Endothelial cell of umbilical vein (primary cell): Measurements from ENCODE around the gene UBE2G1. TPM values are rescaled to one million over a fixed set of nuclear protein-coding genes. Genes with fewer than 3 reads are reported as not detected.

ENCODE experiments used
- BruUV-seq: library from RNA; stranded (reverse); fragments of 400-500 nt; replicated peaks from 2 replicates; lab custom pipeline; 2021; lab: Mats Ljungman, UMichigan
- CTCF ChIA-PET: fragments of 300-600, 350-600 bp; sonication (Branson Sonifier 250); formaldehyde crosslinking; loops from one replicate; lab custom pipeline; 2021; ENCODE audit warnings: antibody characterized with exemption, inconsistent platforms; lab: Charles Lee
- POLR2A ChIA-PET: fragments of 300-600, 350-600 bp; sonication (Branson Sonifier 250); formaldehyde crosslinking; loops from one replicate; lab custom pipeline; 2021; ENCODE audit warnings: antibody characterized with exemption, inconsistent platforms; lab: Charles Lee
- DNase-seq: peaks from one replicate; pipeline ENCODE4 v3.0.0-alpha.2; 2011; ENCODE audit warnings: low read depth, low spot score
- FAIRE-seq: peaks from 2 replicates; lab custom pipeline; 2011; peaks lifted over from hg19 to GRCh38; lab: Jason Lieb, UNC
- H2AFZ ChIP-seq: 2 replicates; pipeline ENCODE4 v1.6.0; 2012; ENCODE audit warnings: low read depth, low read length, control low read depth, inconsistent platforms
- H3K27ac ChIP-seq: 2 replicates; pipeline ENCODE4 v1.5.1; 2011; ENCODE audit warnings: low read depth, mild to moderate bottlenecking, control low read depth, low read length, moderate library complexity; ENCODE audit not compliant: insufficient read depth
- H3K27me3 ChIP-seq, 2 experiments: 2 replicates each; pipeline versions ENCODE4 v1.6.0 to v1.6.1; 2011; ENCODE audit warnings: low read length in 2 of 2, mixed read lengths in 1 of 2; ENCODE audit not compliant: control insufficient read depth in 2 of 2, insufficient read depth in 2 of 2
- H3K36me3 ChIP-seq, 2 experiments: 2 replicates in 1 of 2; 3 replicates in 1 of 2; pipeline ENCODE4 v1.5.1; 2011; ENCODE audit warnings: low read length in 2 of 2, mild to moderate bottlenecking in 1 of 2, moderate library complexity in 1 of 2; ENCODE audit not compliant: control insufficient read depth in 2 of 2, insufficient read depth in 2 of 2; ENCODE audit errors: extremely low read depth in 1 of 2
- H3K4me1 ChIP-seq: 3 replicates; pipeline ENCODE4 v1.5.1; 2011; ENCODE audit warnings: mild to moderate bottlenecking, low read length; ENCODE audit not compliant: control insufficient read depth, insufficient read depth; ENCODE audit errors: extremely low read depth
- H3K4me2 ChIP-seq: 2 replicates; pipeline ENCODE4 v1.6.1; 2011; ENCODE audit warnings: low read length, control low read depth, mixed read lengths; ENCODE audit not compliant: insufficient read depth
- H3K4me3 ChIP-seq, 3 experiments: fragments of 200-600 bp in 1 of 3; sonication (generic), shearing (Covaris generic) in 1 of 3; replicated peaks in 1 of 3; 2 replicates each; pipeline ENCODE4 v1.5.1; 2011 to 2016; ENCODE audit warnings: control low read depth in 3 of 3, low read length in 3 of 3, mild to moderate bottlenecking in 2 of 3, inconsistent platforms in 1 of 3, low read depth in 1 of 3, moderate library complexity in 1 of 3; ENCODE audit not compliant: insufficient read depth in 1 of 3
- H3K79me2 ChIP-seq: 2 replicates; pipeline ENCODE4 v1.6.0; 2012; ENCODE audit warnings: low read length, inconsistent platforms; ENCODE audit not compliant: control insufficient read depth, insufficient read depth
- H3K9ac ChIP-seq: replicated peaks from 2 replicates; pipeline ENCODE3; 2011; ENCODE audit warnings: low read length, control low read depth; ENCODE audit not compliant: insufficient read depth; ENCODE audit errors: extremely low read depth
- H3K9me1 ChIP-seq: replicated peaks from 3 replicates; pipeline ENCODE4 v1.6.0; 2011; ENCODE audit warnings: mild to moderate bottlenecking, low read length; ENCODE audit not compliant: control insufficient read depth, insufficient read depth; ENCODE audit errors: extremely low read depth
- H3K9me3 ChIP-seq: replicated peaks from 2 replicates; pipeline ENCODE4 v1.5.1; 2012; ENCODE audit warnings: low read length, inconsistent platforms; ENCODE audit not compliant: control insufficient read depth, insufficient read depth
- H4K20me1 ChIP-seq: replicated peaks from 2 replicates; pipeline ENCODE3; 2011; ENCODE audit warnings: mild to moderate bottlenecking, low read length; ENCODE audit not compliant: control insufficient read depth, insufficient read depth; ENCODE audit errors: extremely low read depth
- CTCF ChIP-seq, 2 donors: IDR thresholded peaks; 1 replicate in 1 of 2; 2 replicates in 1 of 2; pipeline ENCODE4 v1.5.1; 2011; ENCODE audit warnings: low read length in 2 of 2, mild to moderate bottlenecking in 2 of 2, moderate library complexity in 2 of 2, control low read depth in 1 of 2, inconsistent platforms in 1 of 2, low read depth in 1 of 2; ENCODE audit not compliant: insufficient read depth in 1 of 2; ENCODE audit errors: extremely low read depth in 1 of 2
- EZH2 ChIP-seq: IDR thresholded peaks from 2 replicates; pipeline ENCODE4 v1.6.1; 2012; ENCODE audit warnings: borderline replicate concordance, low read depth, mild to moderate bottlenecking, moderate library complexity, low read length, inconsistent platforms; ENCODE audit not compliant: severe bottlenecking
- FOS ChIP-seq: IDR thresholded peaks from 2 replicates; pipeline ENCODE4 v1.6.1; 2011; ENCODE audit warnings: mild to moderate bottlenecking, low read length, moderate library complexity, borderline replicate concordance; ENCODE audit not compliant: insufficient read depth
- GATA2 ChIP-seq: IDR thresholded peaks from 2 replicates; pipeline ENCODE4 v1.7.0; 2011; ENCODE audit warnings: low read depth, mild to moderate bottlenecking, moderate library complexity, mixed read lengths, low read length; ENCODE audit not compliant: insufficient read length, insufficient read depth
- JUN ChIP-seq: IDR thresholded peaks from 2 replicates; pipeline ENCODE4 v1.6.1; 2011; ENCODE audit warnings: borderline replicate concordance, low read depth; ENCODE audit not compliant: insufficient read length, insufficient read depth
- MAX ChIP-seq: IDR thresholded peaks from 2 replicates; pipeline ENCODE4 v1.6.1; 2011; ENCODE audit not compliant: insufficient read depth, insufficient read length
- MYC ChIP-seq: IDR thresholded peaks from one replicate; pipeline ENCODE4 v1.6.1; 2011; ENCODE audit warnings: mild to moderate bottlenecking, low read depth, low read length
- POLR2A ChIP-seq: IDR thresholded peaks from 2 replicates; pipeline ENCODE4 v1.6.1; 2012; ENCODE audit warnings: low read depth, mild to moderate bottlenecking, control low read depth, low read length
- POLR2AphosphoS5 ChIP-seq: IDR thresholded peaks from 2 replicates; pipeline ENCODE4 v1.6.1; 2012; ENCODE audit warnings: low read depth, mild to moderate bottlenecking, control low read depth, low read length, moderate library complexity; ENCODE audit not compliant: insufficient read depth
- dilution Hi-C: fragments of 300-500 bp; cut with MboI; formaldehyde crosslinking; loops from one replicate; pipeline ENCODE4 v1.15.0; 2019; ENCODE audit warnings: low sequenced_read_pairs; ENCODE audit not compliant: extremely low pct_ligation_motif_present
- intact Hi-C: fragments of 100-400 bp; cut with micrococcal nuclease; formaldehyde crosslinking; loops from one replicate; pipeline ENCODE4 v1.10.0; 2022
- polyA plus RNA-seq, 4 experiments: library from polyadenylated mRNA; depleted of rRNA in 3 of 4; stranded (reverse) in 3 of 4; unstranded in 1 of 4; fragments of >200 nt; gene quantifications; 2 replicates each; pipeline versions ENCODE4 v1.2.1 to v1.2.3, GENCODE V29; 2011 to 2012; ENCODE audit warnings: missing spikeins in 1 of 4
- total RNA-seq: library from RNA; stranded (reverse); gene quantifications from 2 replicates; pipeline ENCODE4 v1.2.3, GENCODE V29; 2021

UBE2G1 gene
- total and polyA plus RNA-seq, 2 donors (not counting 3 experiments of a cell fraction or from before 2014, with no cell fraction given): 29.2 to 79.6 TPM

- no peaks in the 10 kb centered on the region for H3K9me3 ChIP-seq
- H3K79me2 ChIP-seq: peaks cover 15% of the 10 kb centered on the region
- TF ChIP-seq JUN: no peak
- TF ChIP-seq CTCF (IDR thresholded peaks at IDR 0.05; ENCODE audit: extremely low read depth in 1 of 2, insufficient read depth in 1 of 2, low read depth in 1 of 2, low read length in 2 of 2): no peak
- TF ChIP-seq POLR2AphosphoS5: no peak
- no peak for TF ChIP-seq EZH2
- no peak for TF ChIP-seq MAX
- no peak for TF ChIP-seq FOS
- TF ChIP-seq GATA2: no peak
- TF ChIP-seq MYC: no peak
- TF ChIP-seq POLR2A: no peak
- DNase-seq: no peak
- H3K4me1 ChIP-seq: no peaks in the 10 kb centered on the region
- H3K9ac ChIP-seq: no peak overlapping the region
- dilution Hi-C loops: no loop called here
- POLR2A ChIA-PET: interaction anchor here (1.2 kb wide), 1 partner anchor 16 kb away, joined by 3 read pairs; no protein-coding TSS in a partner anchor
- no peak overlapping the region for H3K4me3 ChIP-seq
- H4K20me1 ChIP-seq: peaks cover 2% of the 10 kb centered on the region
- no peak overlapping the region for H2AFZ ChIP-seq
- no TSS peak for BruUV-seq
- H3K36me3 ChIP-seq: peaks cover 10 to 11% of the 10 kb centered on the region in 2 experiments
- CTCF ChIA-PET: interaction anchor here (0.7 to 0.8 kb wide), 2 partner anchors 9 to 73 kb away, joined by 3 read pairs; partner anchors contain the start of gene ANKFY1
- no peaks in the 10 kb centered on the region for H3K9me1 ChIP-seq
- no peak overlapping the region for H3K4me2 ChIP-seq
- intact Hi-C loops: no loop called here
- no peak for FAIRE-seq
- H3K27me3 ChIP-seq: no peaks in the 10 kb centered on the region
- no peak overlapping the region for H3K27ac ChIP-seq
Observed at GRCh38 chr17:4272972-4273368, 93.5 kb downstream of the UBE2G1 start.
